ENCODE data around the gene LCN15.

The LCN15 gene

GRCh38 chr9:136791516-136792276, 27.4 kb upstream of the LCN15 start (continued):
- TF ChIP-seq ZNF692 (tag by site-specific recombination; IDR thresholded peaks at IDR 0.05) (peak; percentile 63; the same call in 1 of the 2 replicates), SALL2 (tag by site-specific recombination; IDR thresholded peaks at IDR 0.05; ENCODE audit: borderline replicate concordance) (no peak), SCRT1 (tag by site-specific recombination; IDR thresholded peaks at IDR 0.05; ENCODE audit: borderline replicate concordance) (no peak), ZNF600 (tag by site-specific recombination; IDR thresholded peaks at IDR 0.05) (peak; percentile 78), BCL11B (tag by site-specific recombination; IDR thresholded peaks at IDR 0.05; ENCODE audit: low read depth) (peak; percentile 68; the same call in 1 of the 2 replicates), ZBTB10 (tag by site-specific recombination; IDR thresholded peaks at IDR 0.05) (peak; percentile 43; the same call in 1 of the 2 replicates)

- Histone ChIP-seq H3K27ac (ENCODE audit: extremely low read depth, low read depth, low read length) (peak within 1 kb of the TSS; percentile 74), H3K4me1 (ENCODE audit: control insufficient read depth, insufficient read depth, low read length) (peaks cover 6% of the 10 kb centered on the region), H3K4me3 (ENCODE audit: low read depth, low read length) (peak within 1 kb of the TSS; percentile 47), H3K9me3 (ENCODE audit: control insufficient read depth, insufficient read depth, low read depth, low read length) (no peaks in the 10 kb centered on the region), H3K36me3 (ENCODE audit: control insufficient read depth in 2 of 2, insufficient read depth in 1 of 2, low read length in 2 of 2) (peaks cover 0 to 21% of the 10 kb centered on the region in 2 experiments; a peak in 1 of 3 replicates)
- POLR2A ChIA-PET, result interaction anchor here (0.5 to 2.0 kb wide), 19 partner anchors 9 to 669 kb away, joined by 3 to 24 read pairs (median 4); partner anchors contain the start of genes FBXW5, MAN1B1, TPRN and TRAF2
- CTCF ChIA-PET, result interaction anchor here (0.6 to 6.1 kb wide), 14 partner anchors 11 to 583 kb away, joined by 3 to 61 read pairs (median 4); partner anchors contain the start of gene AJM1
- TF ChIP-seq ZNF426 (tag by site-specific recombination; IDR thresholded peaks at IDR 0.05) (no peak), HIC1 (tag by site-specific recombination; IDR thresholded peaks at IDR 0.05) (no peak), ZNF223 (tag by site-specific recombination; IDR thresholded peaks at IDR 0.05) (no peak), KLF9 (tag by site-specific recombination; IDR thresholded peaks at IDR 0.05; ENCODE audit: low read depth) (peak; percentile 94), INSM2 (tag by site-specific recombination; IDR thresholded peaks at IDR 0.05) (peak; percentile 78; the same call in 1 of the 2 replicates), ZNF133 (tag by site-specific recombination; IDR thresholded peaks at IDR 0.05) (no peak), ZNF404 (tag by site-specific recombination; IDR thresholded peaks at IDR 0.05) (no peak), SP3 (tag by site-specific recombination; IDR thresholded peaks at IDR 0.05) (peak; percentile 94), KLF10 (tag by site-specific recombination; IDR thresholded peaks at IDR 0.05) (peak; percentile 85; the same call in 1 of the 2 replicates), PRDM10 (tag by site-specific recombination; IDR thresholded peaks at IDR 0.05) (peak; percentile 70), ZSCAN30 (tag by site-specific recombination; IDR thresholded peaks at IDR 0.05) (0 out of 2 replicates have a peak, but pooled peaks have one; percentile 39), ZNF311 (tag by site-specific recombination; IDR thresholded peaks at IDR 0.05; ENCODE audit: borderline replicate concordance) (no peak), ZFP37 (tag by site-specific recombination; IDR thresholded peaks at IDR 0.05) (no peak)
Measured at GRCh38 chr9:136790640-136791515, 26.6 kb upstream of the LCN15 start, which contains the start of gene TMEM141. TSS of gene TMEM141 (plus strand) at chr9:136791344. CDS start at chr9:136791371, 27 bp downstream.

All from HEK293 (cell line).